Stimulated activated naive B cell treated with anti-CD40 and anti-IgM and Interleukin-4, amounts not matched to agents 10 μg/mL and 1 μg/mL and 100 μg/mL, for 72 hours (primary cell): ENCODE measurements around the gene SLC4A5.

Experiments
- ATAC-seq, 2 donors: fragments of 150-1000 bp; cut with Tn5 transposase; replicated peaks; 2 replicates each; pipeline ENCODE4 v1.10.0; 2021; ENCODE audit warnings: moderate library complexity in 1 of 2
- DNase-seq: peaks from one replicate; pipeline ENCODE4 v3.0.0; 2021
- H3K27ac Mint-ChIP-seq: one replicate; pipeline ENCODE4 v1.8.0; 2022; ENCODE audit warnings: mild to moderate bottlenecking, mixed read lengths
- H3K27me3 Mint-ChIP-seq, 2 donors: one replicate each; pipeline ENCODE4 v1.8.0; 2022; ENCODE audit warnings: mixed read lengths in 2 of 2
- H3K36me3 Mint-ChIP-seq, 2 donors: one replicate each; pipeline ENCODE4 v1.8.0; 2022; ENCODE audit warnings: mixed read lengths in 2 of 2, mild to moderate bottlenecking in 1 of 2
- H3K4me1 Mint-ChIP-seq, 2 donors: one replicate each; pipeline ENCODE4 v1.8.0; 2022; ENCODE audit warnings: mixed read lengths in 2 of 2, mild to moderate bottlenecking in 1 of 2
- H3K4me3 Mint-ChIP-seq, 2 donors: one replicate each; pipeline ENCODE4 v1.8.0; 2022; ENCODE audit warnings: mild to moderate bottlenecking in 2 of 2, mixed read lengths in 2 of 2, moderate library complexity in 1 of 2
- H3K9me3 Mint-ChIP-seq, 2 donors: one replicate each; pipeline ENCODE4 v1.8.0; 2022; ENCODE audit warnings: mixed read lengths in 2 of 2, mild to moderate bottlenecking in 1 of 2

SLC4A5 gene

GRCh38 chr2:74174909-74175308 is 168.3 kb downstream of the SLC4A5 start:
- H3K36me3 Mint-ChIP-seq = peaks cover 30 to 53% of the 10 kb centered on the region in 2 donors
- DNase-seq = no peak
- H3K27me3 Mint-ChIP-seq = no peaks in the 10 kb centered on the region
- ATAC-seq = no peak
- H3K4me1 Mint-ChIP-seq = peaks cover 26 to 54% of the 10 kb centered on the region in 2 donors
- peaks cover 0 to 1% of the 10 kb centered on the region in 2 donors for H3K9me3 Mint-ChIP-seq
- H3K4me3 Mint-ChIP-seq = peak overlapping the region in 1 of 2 donors; percentile 94
- H3K27ac Mint-ChIP-seq = peak overlapping the region; percentile 59

- Mint-ChIP-seq H3K9me3 (peaks cover 0 to 2% of the 10 kb centered on the region in 2 donors), H3K4me1 (peaks cover 22 to 40% of the 10 kb centered on the region in 2 donors), H3K4me3 (peak overlapping the region; percentile 14 to 51), H3K27me3 (no peaks in the 10 kb centered on the region), H3K36me3 (peaks cover 30 to 56% of the 10 kb centered on the region in 2 donors), H3K27ac (peak overlapping the region; percentile 86)
- DNase-seq (no peak), ATAC-seq (peak; percentile 96 to 98)
Measured at GRCh38 chr2:74168739-74169138, 174.5 kb downstream of the SLC4A5 start.
